HepG2 (cell line): Measurements from ENCODE around the gene OR1J2. TPM values are rescaled to one million over a fixed set of nuclear protein-coding genes. Genes with fewer than 3 reads are reported as not detected.
A peak's percentile ranks its signal among the peaks of the same experiment; 100 is the strongest.

Experiments used
- ATAC-seq: fragments of 200-7000 bp; cut with Tn5 transposase; 3 replicates; pipeline ENCODE4 v1.9.1; 2020; ENCODE audit warnings: mild to moderate bottlenecking, moderate library complexity
- BruUV-seq: library from RNA; stranded (reverse); fragments of 400-500 nt; replicated peaks from 2 replicates; lab custom pipeline; 2021; lab: Mats Ljungman, UMichigan
- CTCF ChIA-PET: fragments of 300-600 bp; formaldehyde crosslinking; extraction: SDS; loops from one replicate; lab custom pipeline; 2021; ENCODE audit warnings: low total read pairs, inconsistent platforms, low intra/inter-chr PET ratio; lab: Yijun Ruan, JAX
- POLR2A ChIA-PET: fragments of 350-600 bp; sonication (Branson Sonifier 250); formaldehyde crosslinking; loops from one replicate; lab custom pipeline; 2020; ENCODE audit warnings: antibody characterized with exemption, inconsistent platforms; lab: Yijun Ruan, JAX
- DNase-seq: peaks from one replicate; pipeline ENCODE4 v3.0.0-alpha.2; 2015; ENCODE audit warnings: low spot score
- FAIRE-seq: peaks from 3 replicates; lab custom pipeline; 2011; peaks lifted over from hg19 to GRCh38; lab: Jason Lieb, UNC
- H2AFZ ChIP-seq: one replicate; pipeline ENCODE4 v1.6.1; 2011; ENCODE audit warnings: low read length, inconsistent platforms
- H3K27ac ChIP-seq: fragments of 300-600 bp; 3 replicates; pipeline ENCODE4 v1.8.0; 2011; ENCODE audit warnings: mixed run types, mild to moderate bottlenecking, mixed read lengths, low read length, inconsistent platforms; ENCODE audit not compliant: insufficient read depth; ENCODE audit errors: extremely low read length
- H3K27me3 ChIP-seq, 2 experiments: fragments of 200-600 bp in 1 of 2; 2 replicates in 1 of 2; 3 replicates in 1 of 2; pipeline versions ENCODE4 v1.6.0 to v1.8.0; 2011; ENCODE audit warnings: low read length in 2 of 2, mild to moderate bottlenecking in 2 of 2, moderate library complexity in 2 of 2, inconsistent platforms in 1 of 2; ENCODE audit not compliant: insufficient read depth in 2 of 2, control insufficient read depth in 1 of 2
- H3K36me3 ChIP-seq, 2 experiments: fragments of 200-600 bp in 1 of 2; replicated peaks in 1 of 2; 2 replicates in 1 of 2; 3 replicates in 1 of 2; pipeline versions ENCODE4 v1.5.1 to v1.8.0; 2011; ENCODE audit warnings: low read length in 2 of 2, inconsistent platforms in 1 of 2; ENCODE audit not compliant: insufficient read depth in 2 of 2, control insufficient read depth in 1 of 2
- H3K4me1 ChIP-seq: 2 replicates; pipeline ENCODE4 v1.5.1; 2012; ENCODE audit warnings: low read length, inconsistent platforms; ENCODE audit not compliant: insufficient read depth
- H3K4me2 ChIP-seq: 2 replicates; pipeline ENCODE4 v1.6.0; 2011; ENCODE audit warnings: low read depth, low read length, inconsistent platforms
- H3K4me3 ChIP-seq, 3 experiments: fragments of 200-600 bp in 1 of 3; sonication (generic), shearing (Covaris generic) in 1 of 3; replicated peaks in 1 of 3; 2 replicates each; pipeline ENCODE4 v1.5.1; 2011 to 2016; ENCODE audit warnings: low read length in 3 of 3, inconsistent platforms in 2 of 3, low read depth in 2 of 3, mild to moderate bottlenecking in 2 of 3, control low read depth in 1 of 3, mixed read lengths in 1 of 3; ENCODE audit not compliant: insufficient read depth in 1 of 3
- H3K79me2 ChIP-seq: one replicate; pipeline ENCODE4 v1.6.1; 2011; ENCODE audit warnings: low read length, inconsistent platforms; ENCODE audit not compliant: insufficient read depth
- H3K9ac ChIP-seq: 2 replicates; pipeline ENCODE4 v1.6.0; 2011; ENCODE audit warnings: mild to moderate bottlenecking, low read depth, low read length, inconsistent platforms; ENCODE audit not compliant: insufficient read depth
- H3K9me3 ChIP-seq: 2 replicates; pipeline ENCODE4 v1.5.1; 2012; ENCODE audit warnings: mild to moderate bottlenecking, low read length
- H4K20me1 ChIP-seq: 2 replicates; pipeline ENCODE4 v1.6.0; 2011; ENCODE audit warnings: inconsistent platforms, mild to moderate bottlenecking, low read length, moderate library complexity; ENCODE audit not compliant: insufficient read depth
- BCL3 ChIP-seq: sonication (generic); formaldehyde crosslinking; IDR thresholded peaks from 2 replicates; pipeline ENCODE4 v1.5.1; 2020; ENCODE audit warnings: mild to moderate bottlenecking, missing genetic modification reagents, moderate library complexity
- GATA4 ChIP-seq: sonication (generic); IDR thresholded peaks from 2 replicates; pipeline ENCODE4 v1.6.1; 2016; ENCODE audit warnings: antibody characterized with exemption, low read depth, borderline replicate concordance
- MAFF ChIP-seq: IDR thresholded peaks from 2 replicates; pipeline ENCODE4 v1.6.1; 2011; ENCODE audit warnings: low read depth, low read length, improper control_type of control experiment
- MAFK ChIP-seq, 2 experiments: IDR thresholded peaks in 1 of 2; conservative IDR thresholded peaks in 1 of 2; 2 replicates each; pipeline ENCODE4 v1.6.1; 2011; ENCODE audit warnings: improper control_type of control experiment in 2 of 2, low read length in 2 of 2
- NCOA1 ChIP-seq: sonication (generic); formaldehyde crosslinking; IDR thresholded peaks from 2 replicates; pipeline ENCODE4 v1.9.0; 2021; ENCODE audit warnings: missing genetic modification reagents
- NFE2L2 ChIP-seq: fragments of 150-350 bp; IDR thresholded peaks from 2 replicates; pipeline ENCODE4 v1.6.1; 2014; ENCODE audit warnings: low read length
- PCBP2 ChIP-seq: fragments of 200-400 bp; formaldehyde crosslinking; optimal IDR thresholded peaks from 2 replicates; pipeline ENCODE3; 2018; ENCODE audit warnings: low read length, low read depth; ENCODE audit not compliant: poor library complexity, severe bottlenecking
- ZNF703 ChIP-seq: sonication (generic); formaldehyde crosslinking; IDR thresholded peaks from 2 replicates; pipeline ENCODE4 v1.5.1; 2020; ENCODE audit warnings: missing genetic modification reagents, mild to moderate bottlenecking, moderate library complexity, borderline replicate concordance
- WGBS: methylation state at CpG from one replicate; pipeline ENCODE4 v1.1.6; 2017; ENCODE audit warnings: low lambda C conversion rate; 5-methylcytosine and 5-hydroxymethylcytosine counted together
- in situ Hi-C: cut with HindIII; loops from 2 replicates; pipeline ENCODE4 v1.10.0; 2017; ENCODE audit warnings: low pct_unique_long_range_greater_than_20kb; ENCODE audit not compliant: extremely low pct_ligation_motif_present
- intact Hi-C: fragments of 100-400 bp; cut with micrococcal nuclease; formaldehyde crosslinking; loops from one replicate; pipeline ENCODE4 v1.10.0; 2022; ENCODE audit not compliant: unreplicated experiment
- polyA plus RNA-seq, 8 experiments: library from polyadenylated mRNA; depleted of rRNA in 3 of 8; stranded (reverse) in 7 of 8; unstranded in 1 of 8; fragments of >200 nt; fragmentation: Illumina TruSeq in 4 of 8; extraction: Trizol in 4 of 8; gene quantifications; 2 replicates each; pipeline versions ENCODE4 v1.2.1 to v1.2.3, GENCODE V29; 2011 to 2016; ENCODE audit warnings: low read depth in 4 of 8, missing spikeins in 1 of 8, mixed read lengths in 1 of 8; ENCODE audit not compliant: insufficient read depth in 1 of 8
- total RNA-seq, 5 experiments: library from RNA; depleted of rRNA; stranded (reverse); fragments of >200 nt; fragmentation: Illumina TruSeq; extraction: Trizol; gene quantifications; 2 replicates each; pipeline ENCODE4 v1.2.3, GENCODE V29; 2016; ENCODE audit warnings: low read depth in 1 of 5

OR1J2 gene
- total and polyA plus RNA-seq, 2 of the 13 experiments (the other 11 are each of a cell fraction or from before 2014, with no cell fraction given) = not detected

- in situ Hi-C loops = no loop called here
- Histone ChIP-seq H3K4me3 (no peak overlapping the region), H3K36me3 (no peaks in the 10 kb centered on the region), H3K4me1 (no peaks in the 10 kb centered on the region), H3K9ac (no peak overlapping the region), H3K27ac (no peak overlapping the region), H3K4me2 (no peak overlapping the region), H3K9me3 (no peaks in the 10 kb centered on the region), H3K27me3 (no peaks in the 10 kb centered on the region), H3K79me2 (no peaks in the 10 kb centered on the region), H4K20me1 (no peaks in the 10 kb centered on the region), H2AFZ (no peak overlapping the region)
- CTCF ChIA-PET = no interaction called here
- WGBS = 65% methylated on average over 3 of the region's 3 CpGs
- BruUV-seq = no TSS peak
- POLR2A ChIA-PET = no interaction called here
- FAIRE-seq (no peak), DNase-seq (no peak), ATAC-seq (no peak)
- intact Hi-C loops = no loop called here
- TF ChIP-seq MAFK (conservative IDR thresholded peaks at IDR 0.05 in 1 of 2, IDR thresholded peaks at IDR 0.05 in 1 of 2; ENCODE audit: low read length in 2 of 2) (peak; percentile 94 to 95), NFE2L2 (no peak), MAFF (peak; percentile 95), NCOA1 (CRISPR knock-in tag) (no peak), BCL3 (no peak), ZNF703 (CRISPR knock-in tag) (no peak)
Measured at GRCh38 chr9:122477346-122477745, 33.3 kb upstream of the OR1J2 start.

- ChIA-PET POLR2A (no interaction called here), CTCF (no interaction called here)
- Histone ChIP-seq H3K9ac (no peak within 1 kb of the TSS), H3K27me3 (no peaks in the 10 kb centered on the region), H3K4me3 (no peak within 1 kb of the TSS), H3K9me3 (no peaks in the 10 kb centered on the region), H3K36me3 (no peaks in the 10 kb centered on the region), H3K4me1 (no peaks in the 10 kb centered on the region), H3K79me2 (no peaks in the 10 kb centered on the region), H4K20me1 (no peaks in the 10 kb centered on the region), H3K4me2 (no peak within 1 kb of the TSS), H2AFZ (no peak within 1 kb of the TSS), H3K27ac (no peak within 1 kb of the TSS)
- 23% methylated on average over 6 of the region's 6 CpGs for WGBS
- in situ Hi-C loops (no loop called here), intact Hi-C loops (no loop called here)
- DNase-seq (no peak), FAIRE-seq (no peak), ATAC-seq (no peak)
- no TSS peak for BruUV-seq
- TF ChIP-seq PCBP2 = no peak
- TF ChIP-seq GATA4 = no peak
Measured at GRCh38 chr9:122477826-122478225, 32.8 kb upstream of the OR1J2 start, which contains the start of gene OR1J1. OR1J1 (minus strand) TSS chr9:122477926; CDS start chr9:122477926, 0 bp downstream.
